Breast epithelium (tissue), 3 donors: ENCODE results near the gene CDYL.

Source experiments
- CTCF ChIP-seq, 3 donors: fragments of 450-650 bp; IDR thresholded peaks; one replicate each; pipeline ENCODE4 v1.5.1; 2016 to 2017; ENCODE audit warnings: antibody characterized with exemption in 3 of 3, mild to moderate bottlenecking in 3 of 3, moderate library complexity in 3 of 3
- POLR2A ChIP-seq: fragments of 450-650 bp; IDR thresholded peaks from one replicate; pipeline ENCODE4 v1.6.1; 2016; ENCODE audit warnings: antibody characterized with exemption, mild to moderate bottlenecking, moderate library complexity
- POLR2AphosphoS5 ChIP-seq, 3 donors: sonication (generic); formaldehyde crosslinking; IDR thresholded peaks; one replicate each; pipeline ENCODE4 v1.6.1; 2017; ENCODE audit warnings: antibody characterized with exemption in 3 of 3

- TF ChIP-seq POLR2AphosphoS5 (IDR thresholded peaks at IDR 0.05), result no peak
- TF ChIP-seq CTCF (IDR thresholded peaks at IDR 0.05), result no peak
- TF ChIP-seq POLR2A, result no peak
Observed at GRCh38 chr6:4803343-4803744, 27.1 kb downstream of the CDYL start.
